AG04450 (cell line): ENCODE measurements around the gene RPS6KL1. TPM values are rescaled to one million over a fixed set of nuclear protein-coding genes. Genes with fewer than 3 reads are reported as not detected.
"Not testable (repeated sequence)": the region's sequence is repeated elsewhere in the genome, so short reads cannot be mapped to it uniquely, and the experiment has no call there.

Source experiments
- CTCF ChIA-PET: fragments of 300-600, 350-600 bp; formaldehyde crosslinking; extraction: SDS; loops from one replicate; lab custom pipeline; 2022; ENCODE audit warnings: antibody characterized with exemption, inconsistent platforms; lab: Charles Lee
- POLR2A ChIA-PET: fragments of 350-600 bp; formaldehyde crosslinking; extraction: SDS; loops from one replicate; lab custom pipeline; 2021; ENCODE audit warnings: antibody characterized with exemption, inconsistent platforms; lab: Yijun Ruan, JAX
- DNase-seq: peaks from one replicate; pipeline ENCODE4 v3.0.0-alpha.2; 2011; ENCODE audit warnings: low read depth, low spot score
- H3K27ac ChIP-seq: one replicate; pipeline ENCODE4 v1.5.1; 2012; ENCODE audit warnings: low read depth, low read length, control low read depth
- H3K27me3 ChIP-seq: one replicate; pipeline ENCODE4 v1.6.0; 2012; ENCODE audit warnings: low read length; ENCODE audit not compliant: control insufficient read depth, insufficient read depth
- H3K4me3 ChIP-seq: 2 replicates; pipeline ENCODE4 v1.5.1; 2011; ENCODE audit warnings: mild to moderate bottlenecking, low read depth, low read length, control low read depth
- H3K9me3 ChIP-seq: 2 replicates; pipeline ENCODE4 v1.5.1; 2012; ENCODE audit warnings: low read length; ENCODE audit not compliant: control insufficient read depth, insufficient read depth
- CTCF ChIP-seq: IDR thresholded peaks from 2 replicates; pipeline ENCODE4 v1.5.1; 2011; ENCODE audit warnings: low read depth, low read length, control low read depth, inconsistent platforms
- polyA plus RNA-seq: library from polyadenylated mRNA; depleted of rRNA; stranded (reverse); fragments of >200 nt; gene quantifications from 2 replicates; pipeline ENCODE4 v1.2.3, GENCODE V29; 2011

The RPS6KL1 gene
- polyA plus RNA-seq, 1 experiment = 0.64 TPM

GRCh38 chr14:74934476-74935359 lies 11.7 kb upstream of the RPS6KL1 start:
- TF ChIP-seq CTCF = no peak
- Histone ChIP-seq H3K27me3 (no peaks in the 10 kb centered on the region), H3K4me3 (no peak overlapping the region), H3K9me3 (no peaks in the 10 kb centered on the region; the same call in 1 of the 2 replicates), H3K27ac (no peak overlapping the region)
- POLR2A ChIA-PET = interaction anchor here (0.7 kb wide), 1 partner anchor 74 kb away, joined by 4 read pairs; no protein-coding TSS in a partner anchor
- CTCF ChIA-PET = interaction anchor here (1.0 to 1.9 kb wide), 5 partner anchors 11 to 154 kb away, joined by 4 to 9 read pairs (median 6); no protein-coding TSS in a partner anchor
- DNase-seq = no peak

GRCh38 chr14:74934041-74934440 lies 11.0 kb upstream of the RPS6KL1 start:
- ChIA-PET CTCF (interaction anchor here (1.0 to 1.9 kb wide), 5 partner anchors 11 to 154 kb away, joined by 4 to 9 read pairs (median 6); no protein-coding TSS in a partner anchor), POLR2A (no interaction called here)
- TF ChIP-seq CTCF = no peak
- Histone ChIP-seq H3K27me3 (no peaks in the 10 kb centered on the region), H3K4me3 (no peak overlapping the region), H3K9me3 (no peaks in the 10 kb centered on the region; the same call in 1 of the 2 replicates), H3K27ac (no peak overlapping the region)
- DNase-seq = no peak

- POLR2A ChIA-PET, H3K4me3 ChIP-seq, H3K27ac ChIP-seq, H3K9me3 ChIP-seq, DNase-seq, H3K27me3 ChIP-seq: not testable (repeated sequence)
- CTCF ChIA-PET = interaction anchor here (0.8 to 1.9 kb wide), 2 partner anchors 12 to 156 kb away, joined by 4 to 9 read pairs; no protein-coding TSS in a partner anchor
Observed at GRCh38 chr14:74932936-74933335, 9.9 kb upstream of the RPS6KL1 start.

GRCh38 chr14:74932401-74932901 lies 9.4 kb upstream of the RPS6KL1 start:
- Histone ChIP-seq H3K9me3 (no peaks in the 10 kb centered on the region; the same call in 1 of the 2 replicates), H3K27me3 (peaks cover under 1% of the 10 kb centered on the region), H3K4me3 (no peak overlapping the region), H3K27ac (no peak overlapping the region)
- CTCF ChIA-PET = interaction anchor here (0.8 kb wide), 1 partner anchor 156 kb away, joined by 4 read pairs; no protein-coding TSS in a partner anchor
- POLR2A ChIA-PET = interaction anchor here (0.7 kb wide), 1 partner anchor 172 kb away, joined by 4 read pairs; no protein-coding TSS in a partner anchor
- no peak for TF ChIP-seq CTCF
- no peak for DNase-seq

- H3K4me3 ChIP-seq, H3K27me3 ChIP-seq, H3K27ac ChIP-seq, DNase-seq, H3K9me3 ChIP-seq: not testable (repeated sequence)
- CTCF ChIA-PET = interaction anchor here (0.9 to 1.2 kb wide), 2 partner anchors 27 to 157 kb away, joined by 3 to 4 read pairs; no protein-coding TSS in a partner anchor
- POLR2A ChIA-PET = interaction anchor here (0.6 to 0.7 kb wide), 3 partner anchors 10 to 172 kb away, joined by 3 to 4 read pairs (median 4); no protein-coding TSS in a partner anchor
Observed at GRCh38 chr14:74931744-74932143, 8.7 kb upstream of the RPS6KL1 start.
